ENCODE results near the gene SENP1. TPM values are rescaled to one million over a fixed set of nuclear protein-coding genes. Genes with fewer than 3 reads are reported as not detected.

Gene SENP1
- total and polyA plus RNA-seq, 7 donors: 4.2 to 26.0 (median 16.9) TPM

DNA sequence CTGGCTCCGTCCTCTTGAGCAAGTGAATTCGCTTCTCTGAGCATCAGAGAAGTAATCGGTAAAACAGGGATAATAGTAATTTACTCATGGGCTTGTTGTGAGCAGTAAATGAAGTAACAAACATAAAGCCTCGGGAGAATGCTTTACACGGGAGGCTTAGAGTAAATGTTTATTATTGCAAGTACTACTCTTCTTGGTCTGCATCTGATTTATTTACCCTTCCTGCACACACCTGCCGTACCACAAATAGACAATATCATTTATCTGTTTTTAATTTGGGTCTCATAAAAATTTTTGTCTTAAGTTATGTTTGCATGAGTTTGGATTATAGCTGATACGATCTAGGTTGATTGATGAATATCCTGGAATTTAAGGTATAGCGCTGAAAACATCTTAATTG lies 93.8 kb downstream of the SENP1 start:
- H3K9me3 ChIP-seq: no peaks in the 10 kb centered on the region
- no peak overlapping the region for H3K4me3 ChIP-seq
- TF ChIP-seq POLR2AphosphoS5 (IDR thresholded peaks at IDR 0.05): no peak
- TF ChIP-seq POLR2A (IDR thresholded peaks at IDR 0.05): no peak
- TF ChIP-seq, protein P1, sequence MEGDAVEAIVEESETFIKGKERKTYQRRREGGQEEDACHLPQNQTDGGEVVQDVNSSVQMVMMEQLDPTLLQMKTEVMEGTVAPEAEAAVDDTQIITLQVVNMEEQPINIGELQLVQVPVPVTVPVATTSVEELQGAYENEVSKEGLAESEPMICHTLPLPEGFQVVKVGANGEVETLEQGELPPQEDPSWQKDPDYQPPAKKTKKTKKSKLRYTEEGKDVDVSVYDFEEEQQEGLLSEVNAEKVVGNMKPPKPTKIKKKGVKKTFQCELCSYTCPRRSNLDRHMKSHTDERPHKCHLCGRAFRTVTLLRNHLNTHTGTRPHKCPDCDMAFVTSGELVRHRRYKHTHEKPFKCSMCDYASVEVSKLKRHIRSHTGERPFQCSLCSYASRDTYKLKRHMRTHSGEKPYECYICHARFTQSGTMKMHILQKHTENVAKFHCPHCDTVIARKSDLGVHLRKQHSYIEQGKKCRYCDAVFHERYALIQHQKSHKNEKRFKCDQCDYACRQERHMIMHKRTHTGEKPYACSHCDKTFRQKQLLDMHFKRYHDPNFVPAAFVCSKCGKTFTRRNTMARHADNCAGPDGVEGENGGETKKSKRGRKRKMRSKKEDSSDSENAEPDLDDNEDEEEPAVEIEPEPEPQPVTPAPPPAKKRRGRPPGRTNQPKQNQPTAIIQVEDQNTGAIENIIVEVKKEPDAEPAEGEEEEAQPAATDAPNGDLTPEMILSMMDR (IDR thresholded peaks at IDR 0.05): no peak
- no peak for TF ChIP-seq EP300 (IDR thresholded peaks at IDR 0.05)
- peaks cover 0 to 22% (median 0%) of the 10 kb centered on the region in 3 donors for H3K27me3 ChIP-seq
- H3K27ac ChIP-seq: no peak overlapping the region
- WGBS, 2 donors: 36 to 62% methylated on average over 8 of the region's 8 CpGs
- no peaks in the 10 kb centered on the region for H3K36me3 ChIP-seq
- DNase-seq: no peak
- H3K4me1 ChIP-seq: no peaks in the 10 kb centered on the region
- intact Hi-C loops (cut with DNase I): no loop called here

DNA sequence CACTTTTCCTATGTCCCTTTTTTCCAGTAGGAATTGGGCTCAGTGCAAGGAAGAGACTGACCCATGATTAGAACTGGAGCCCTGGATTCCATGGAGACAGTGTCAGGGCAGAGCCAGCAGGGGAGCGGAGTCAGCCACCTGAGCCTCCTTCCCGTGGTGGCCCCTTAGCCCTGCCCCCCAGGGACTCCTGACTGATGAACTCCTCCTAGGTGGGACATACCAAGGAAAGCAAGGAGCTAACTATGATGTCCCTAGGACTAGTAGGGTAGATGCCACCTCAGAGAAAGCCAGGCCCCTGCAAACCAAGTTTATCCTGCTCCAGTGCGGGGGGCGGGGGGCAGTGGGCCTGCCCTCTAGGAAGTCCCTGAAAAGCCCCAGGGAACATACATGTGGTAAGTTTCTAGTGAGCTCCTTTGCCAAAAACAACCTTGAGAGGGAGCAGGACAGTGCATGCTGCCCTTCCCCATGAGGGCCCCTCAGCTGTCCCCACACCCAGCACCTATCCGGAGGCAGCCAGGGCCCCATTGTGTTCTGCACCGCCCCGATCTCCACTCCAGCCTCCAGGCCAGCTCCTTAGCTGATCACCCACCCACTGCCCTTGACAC lies 95.4 kb downstream of the SENP1 start:
- no peaks in the 10 kb centered on the region for H3K9me3 ChIP-seq
- WGBS, 2 donors: 67 to 78% methylated on average over 7 of the region's 7 CpGs
- H3K36me3 ChIP-seq: no peaks in the 10 kb centered on the region
- no peak overlapping the region for H3K4me3 ChIP-seq
- intact Hi-C loops (cut with DNase I): no loop called here
- no peak overlapping the region for H3K27ac ChIP-seq
- no peak for DNase-seq
- H3K27me3 ChIP-seq: peaks cover under 1 to 38% (median 12%) of the 10 kb centered on the region in 3 donors
- no peak for TF ChIP-seq EP300 (IDR thresholded peaks at IDR 0.05)
- no peak for TF ChIP-seq POLR2AphosphoS5 (IDR thresholded peaks at IDR 0.05)
- TF ChIP-seq, protein P1 (IDR thresholded peaks at IDR 0.05): no peak
- no peak for TF ChIP-seq POLR2A (IDR thresholded peaks at IDR 0.05)
- H3K4me1 ChIP-seq: no peaks in the 10 kb centered on the region

DNA sequence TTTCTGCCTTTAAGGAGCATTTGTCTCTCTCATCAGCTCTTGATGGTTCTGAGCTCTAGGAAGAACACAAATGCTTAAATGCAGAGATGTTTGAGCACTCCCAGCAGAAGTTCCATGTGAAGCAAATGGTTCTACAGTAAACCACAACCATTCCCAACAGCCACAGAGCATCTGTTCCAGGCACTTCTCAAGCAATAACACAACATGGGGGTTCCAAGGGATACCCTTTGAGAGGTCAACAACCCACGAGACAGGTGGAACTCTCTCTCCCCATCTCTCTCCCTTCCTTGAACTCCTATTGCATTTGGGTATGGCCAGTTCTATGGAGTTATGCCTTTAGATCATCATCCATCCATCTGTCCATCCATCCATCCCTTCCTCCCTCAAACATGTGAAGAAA lies 96.4 kb downstream of the SENP1 start:
- Histone ChIP-seq H3K9me3 (no peaks in the 10 kb centered on the region), H3K4me3 (no peak overlapping the region), H3K27ac (no peak overlapping the region), H3K4me1 (peaks cover 0 to 8% (median 5%) of the 10 kb centered on the region in 4 donors), H3K36me3 (no peaks in the 10 kb centered on the region), H3K27me3 (peaks cover 10 to 48% (median 22%) of the 10 kb centered on the region in 3 donors)
- 47 to 83% methylated on average over 1 of the region's 1 CpG for WGBS, 2 donors
- TF ChIP-seq POLR2AphosphoS5 (IDR thresholded peaks at IDR 0.05) (no peak), EP300 (IDR thresholded peaks at IDR 0.05) (no peak), POLR2A (IDR thresholded peaks at IDR 0.05) (no peak)
- TF ChIP-seq, protein P1 (IDR thresholded peaks at IDR 0.05): no peak
- DNase-seq: no peak
- intact Hi-C loops (cut with DNase I): no loop called here

GRCh38 chr12:48008950-48009349 lies 96.9 kb downstream of the SENP1 start:
- H3K36me3 ChIP-seq: no peaks in the 10 kb centered on the region
- intact Hi-C loops (cut with DNase I): no loop called here
- no peak for TF ChIP-seq POLR2A (IDR thresholded peaks at IDR 0.05)
- TF ChIP-seq EP300 (IDR thresholded peaks at IDR 0.05): no peak
- no peak for TF ChIP-seq POLR2AphosphoS5 (IDR thresholded peaks at IDR 0.05)
- TF ChIP-seq, protein P1 (IDR thresholded peaks at IDR 0.05): no peak

DNA sequence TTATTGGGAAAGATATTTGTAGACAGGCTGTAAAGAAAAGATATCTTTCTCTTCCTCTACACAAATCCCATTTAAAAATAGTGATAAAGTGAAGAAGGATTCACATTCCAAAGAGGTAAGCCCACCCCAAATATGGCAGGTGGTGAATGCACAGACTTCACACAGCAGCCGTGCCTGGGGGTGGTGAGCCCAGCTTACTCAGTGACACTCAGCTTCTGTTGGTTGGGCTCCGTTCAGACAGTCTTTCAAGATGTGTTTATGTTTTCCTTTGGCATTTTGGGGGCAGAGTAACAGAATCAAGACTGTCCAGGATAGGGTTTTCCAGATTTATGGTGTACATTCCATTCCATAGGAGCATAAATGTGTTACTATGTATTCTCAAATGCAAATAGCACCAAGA lies 97.5 kb downstream of the SENP1 start:
- 61 to 82% methylated on average over 2 of the region's 2 CpGs for WGBS, 2 donors
- no peak overlapping the region for H3K27ac ChIP-seq
- no peak for TF ChIP-seq POLR2AphosphoS5 (IDR thresholded peaks at IDR 0.05)
- TF ChIP-seq, protein P1 (IDR thresholded peaks at IDR 0.05): no peak
- TF ChIP-seq EP300 (IDR thresholded peaks at IDR 0.05): no peak
- no peak for TF ChIP-seq POLR2A (IDR thresholded peaks at IDR 0.05)
- DNase-seq: no peak
- intact Hi-C loops (cut with DNase I): no loop called here
- H3K27me3 ChIP-seq: peaks cover 19 to 59% (median 33%) of the 10 kb centered on the region in 3 donors
- peaks cover 0 to 19% (median 17%) of the 10 kb centered on the region in 4 donors for H3K4me1 ChIP-seq
- no peak overlapping the region for H3K4me3 ChIP-seq
- no peaks in the 10 kb centered on the region for H3K9me3 ChIP-seq
- no peaks in the 10 kb centered on the region for H3K36me3 ChIP-seq

More at GRCh38 chr12:48008950-48009349, 96.9 kb downstream of the SENP1 start:
- no peaks in the 10 kb centered on the region for H3K9me3 ChIP-seq
- peaks cover 0 to 13% (median 11%) of the 10 kb centered on the region in 4 donors for H3K4me1 ChIP-seq
- DNase-seq: no peak
- 87 to 93% methylated on average over 4 of the region's 4 CpGs for WGBS, 2 donors
- peaks cover 15 to 53% (median 27%) of the 10 kb centered on the region in 3 donors for H3K27me3 ChIP-seq
- no peak overlapping the region for H3K4me3 ChIP-seq
- no peak overlapping the region for H3K27ac ChIP-seq

Measured in sigmoid colon (tissue), 7 donors.